Astrocyte (in vitro differentiated cells and primary cell): ENCODE data around the gene TIAM2. TPM values are rescaled to one million over a fixed set of nuclear protein-coding genes. Genes with fewer than 3 reads are reported as not detected.
A peak's percentile ranks its signal among the peaks of the same experiment; 100 is the strongest.

ENCODE experiments used
- DNase-seq: peaks from one replicate; pipeline ENCODE4 v3.0.0-alpha.2; 2010; ENCODE audit warnings: low read depth
- FAIRE-seq: peaks from 2 replicates; lab custom pipeline; 2011; peaks lifted over from hg19 to GRCh38; lab: Jason Lieb, UNC
- H2AFZ ChIP-seq: 2 replicates; pipeline ENCODE4 v1.6.0; 2012; ENCODE audit warnings: low read depth, low read length, inconsistent platforms
- H3K27ac ChIP-seq: 2 replicates; pipeline ENCODE4 v1.5.1; 2011; ENCODE audit warnings: low read depth, low read length, inconsistent platforms
- H3K27me3 ChIP-seq: 2 replicates; pipeline ENCODE4 v1.6.0; 2011; ENCODE audit warnings: low read length, inconsistent platforms; ENCODE audit not compliant: insufficient read depth
- H3K36me3 ChIP-seq: 2 replicates; pipeline ENCODE4 v1.5.1; 2011; ENCODE audit warnings: low read length, inconsistent platforms; ENCODE audit not compliant: insufficient read depth
- H3K4me1 ChIP-seq: 2 replicates; pipeline ENCODE4 v1.5.1; 2011; ENCODE audit warnings: low read length, inconsistent platforms; ENCODE audit not compliant: insufficient read depth
- H3K4me2 ChIP-seq: 2 replicates; pipeline ENCODE4 v1.6.0; 2012; ENCODE audit warnings: low read length, inconsistent platforms
- H3K4me3 ChIP-seq: 2 replicates; pipeline ENCODE4 v1.5.1; 2011; ENCODE audit warnings: low read depth, mild to moderate bottlenecking, low read length, inconsistent platforms; ENCODE audit not compliant: insufficient read depth
- H3K79me2 ChIP-seq: 2 replicates; pipeline ENCODE4 v1.6.0; 2012; ENCODE audit warnings: mild to moderate bottlenecking, low read length, inconsistent platforms; ENCODE audit not compliant: insufficient read depth
- H3K9ac ChIP-seq: 2 replicates; pipeline ENCODE4 v1.6.0; 2012; ENCODE audit warnings: mild to moderate bottlenecking, low read length, inconsistent platforms
- H3K9me3 ChIP-seq: 2 replicates; pipeline ENCODE4 v1.5.1; 2012; ENCODE audit warnings: low read depth, mild to moderate bottlenecking, low read length, inconsistent platforms; ENCODE audit not compliant: insufficient read depth
- H4K20me1 ChIP-seq: 2 replicates; pipeline ENCODE4 v1.6.0; 2012; ENCODE audit warnings: low read length, inconsistent platforms; ENCODE audit not compliant: insufficient read depth
- H3K27ac Mint-ChIP-seq: one replicate; pipeline ENCODE4 v1.8.0; 2021; ENCODE audit warnings: mild to moderate bottlenecking, mixed read lengths; ENCODE audit not compliant: unreplicated experiment
- H3K27me3 Mint-ChIP-seq: one replicate; pipeline ENCODE4 v1.8.0; 2021; ENCODE audit warnings: low read depth, mixed read lengths; ENCODE audit not compliant: unreplicated experiment
- H3K36me3 Mint-ChIP-seq: one replicate; pipeline ENCODE4 v1.8.0; 2021; ENCODE audit warnings: low read depth, mixed read lengths; ENCODE audit not compliant: unreplicated experiment
- H3K4me1 Mint-ChIP-seq: one replicate; pipeline ENCODE4 v1.8.0; 2021; ENCODE audit warnings: low read depth, mixed read lengths; ENCODE audit not compliant: unreplicated experiment
- H3K4me3 Mint-ChIP-seq: one replicate; pipeline ENCODE4 v1.8.0; 2021; ENCODE audit warnings: mild to moderate bottlenecking, moderate library complexity, mixed read lengths; ENCODE audit not compliant: unreplicated experiment
- H3K9me3 Mint-ChIP-seq: one replicate; pipeline ENCODE4 v1.8.0; 2021; ENCODE audit warnings: mild to moderate bottlenecking, mixed read lengths; ENCODE audit not compliant: unreplicated experiment
- EZH2 ChIP-seq: IDR thresholded peaks from 2 replicates; pipeline ENCODE4 v1.6.1; 2012; ENCODE audit warnings: mild to moderate bottlenecking, low read length, inconsistent platforms; ENCODE audit not compliant: insufficient read depth
- total RNA-seq: library from RNA; stranded (reverse); gene quantifications from 2 replicates; pipeline ENCODE4 v1.2.1, GENCODE V29; 2021
- TF ChIP-seq, protein P1 (sequence below): IDR thresholded peaks from 2 replicates; pipeline ENCODE4 v1.5.1; 2011; ENCODE audit warnings: low read depth, mild to moderate bottlenecking, inconsistent platforms, low read length, moderate library complexity; ENCODE audit not compliant: insufficient read depth

Gene TIAM2
- total RNA-seq, 1 donor from 2014 or later: 23.6 TPM

DNA sequence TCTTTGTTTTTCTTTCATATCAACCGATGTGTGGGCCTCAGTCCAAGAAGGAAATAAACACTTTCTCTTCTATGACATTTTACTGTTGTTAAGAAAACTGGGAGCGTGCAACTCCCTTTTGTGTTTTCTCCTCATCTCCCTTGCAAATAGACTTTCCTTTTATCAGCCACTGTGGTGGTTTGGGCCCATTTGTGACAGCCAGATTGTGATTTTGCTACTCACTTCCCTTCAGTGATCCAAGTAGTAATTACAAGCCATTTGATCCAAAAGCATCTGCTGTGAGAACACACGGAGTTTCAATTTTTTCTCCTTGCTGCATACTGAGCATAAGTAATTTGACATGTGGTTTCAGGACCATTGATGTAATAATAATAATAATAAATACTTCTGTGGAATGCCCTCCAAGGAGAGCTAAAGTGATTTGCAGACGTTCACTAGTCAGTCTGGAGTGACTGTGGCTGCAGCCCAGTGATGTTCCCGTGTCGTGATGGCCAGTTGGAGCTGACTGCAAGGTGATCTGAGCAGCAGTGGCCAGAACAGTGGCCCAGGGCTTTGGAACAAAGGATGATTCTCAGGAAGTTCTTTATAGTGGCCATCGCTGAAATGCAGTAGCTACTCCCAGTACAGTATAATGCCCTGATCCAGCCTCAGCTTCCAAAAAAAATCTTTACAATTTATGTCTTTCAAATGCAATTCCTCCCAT, 176.8 kb downstream of the TIAM2 start:
- peak; percentile 85 for DNase-seq
- peak overlapping the region; percentile 78 for H3K4me2 ChIP-seq
- FAIRE-seq: no peak
- H3K27ac ChIP-seq: peak overlapping the region; percentile 81
- no peaks in the 10 kb centered on the region for H3K27me3 ChIP-seq
- Mint-ChIP-seq H3K27ac (peak overlapping the region; percentile 91), H3K27me3 (no peaks in the 10 kb centered on the region), H3K4me1 (peaks cover 34% of the 10 kb centered on the region), H3K36me3 (peaks cover 8% of the 10 kb centered on the region), H3K9me3 (no peaks in the 10 kb centered on the region), H3K4me3 (no peak overlapping the region)
- no peaks in the 10 kb centered on the region for H4K20me1 ChIP-seq
- peaks cover 23% of the 10 kb centered on the region for H3K4me1 ChIP-seq
- H3K4me3 ChIP-seq: peak overlapping the region; percentile 39
- no peak overlapping the region for H2AFZ ChIP-seq
- no peaks in the 10 kb centered on the region for H3K79me2 ChIP-seq
- peak overlapping the region; percentile 63 for H3K9ac ChIP-seq
- no peaks in the 10 kb centered on the region for H3K36me3 ChIP-seq
- no peaks in the 10 kb centered on the region for H3K9me3 ChIP-seq
- no peak for TF ChIP-seq EZH2
- TF ChIP-seq, protein P1, sequence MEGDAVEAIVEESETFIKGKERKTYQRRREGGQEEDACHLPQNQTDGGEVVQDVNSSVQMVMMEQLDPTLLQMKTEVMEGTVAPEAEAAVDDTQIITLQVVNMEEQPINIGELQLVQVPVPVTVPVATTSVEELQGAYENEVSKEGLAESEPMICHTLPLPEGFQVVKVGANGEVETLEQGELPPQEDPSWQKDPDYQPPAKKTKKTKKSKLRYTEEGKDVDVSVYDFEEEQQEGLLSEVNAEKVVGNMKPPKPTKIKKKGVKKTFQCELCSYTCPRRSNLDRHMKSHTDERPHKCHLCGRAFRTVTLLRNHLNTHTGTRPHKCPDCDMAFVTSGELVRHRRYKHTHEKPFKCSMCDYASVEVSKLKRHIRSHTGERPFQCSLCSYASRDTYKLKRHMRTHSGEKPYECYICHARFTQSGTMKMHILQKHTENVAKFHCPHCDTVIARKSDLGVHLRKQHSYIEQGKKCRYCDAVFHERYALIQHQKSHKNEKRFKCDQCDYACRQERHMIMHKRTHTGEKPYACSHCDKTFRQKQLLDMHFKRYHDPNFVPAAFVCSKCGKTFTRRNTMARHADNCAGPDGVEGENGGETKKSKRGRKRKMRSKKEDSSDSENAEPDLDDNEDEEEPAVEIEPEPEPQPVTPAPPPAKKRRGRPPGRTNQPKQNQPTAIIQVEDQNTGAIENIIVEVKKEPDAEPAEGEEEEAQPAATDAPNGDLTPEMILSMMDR: no peak

DNA sequence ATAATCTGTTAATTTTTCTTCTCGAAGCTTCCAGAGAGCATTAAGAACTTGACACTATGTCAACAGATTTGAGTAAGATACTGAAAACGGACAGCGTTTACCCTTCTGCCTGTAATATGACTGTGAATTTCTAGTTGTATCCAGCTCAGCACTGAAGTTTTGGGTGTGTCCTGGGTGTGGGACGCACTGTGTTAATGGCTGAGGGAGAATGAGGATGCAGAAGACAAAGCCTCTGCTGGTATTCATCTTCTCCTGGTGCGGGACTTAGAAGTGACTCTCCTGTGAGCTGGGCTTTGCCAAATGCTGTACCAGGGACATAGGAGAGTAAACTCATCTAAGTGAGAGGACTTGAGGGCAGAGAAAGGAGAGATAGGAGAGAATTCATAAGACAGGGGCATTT, 178.4 kb downstream of the TIAM2 start:
- Histone ChIP-seq H3K27ac (no peak overlapping the region), H2AFZ (no peak overlapping the region), H4K20me1 (no peaks in the 10 kb centered on the region), H3K36me3 (no peaks in the 10 kb centered on the region), H3K9ac (no peak overlapping the region), H3K4me2 (no peak overlapping the region), H3K4me3 (no peak overlapping the region), H3K4me1 (peaks cover 23% of the 10 kb centered on the region), H3K9me3 (no peaks in the 10 kb centered on the region), H3K27me3 (no peaks in the 10 kb centered on the region), H3K79me2 (no peaks in the 10 kb centered on the region)
- DNase-seq: no peak
- H3K9me3 Mint-ChIP-seq: no peaks in the 10 kb centered on the region
- H3K4me3 Mint-ChIP-seq: no peak overlapping the region
- FAIRE-seq: no peak
- no peaks in the 10 kb centered on the region for H3K27me3 Mint-ChIP-seq
- H3K27ac Mint-ChIP-seq: peak overlapping the region; percentile 22
- peaks cover 34% of the 10 kb centered on the region for H3K4me1 Mint-ChIP-seq
- TF ChIP-seq, protein P1: no peak
- no peak for TF ChIP-seq EZH2
- H3K36me3 Mint-ChIP-seq: peaks cover 8% of the 10 kb centered on the region

DNA sequence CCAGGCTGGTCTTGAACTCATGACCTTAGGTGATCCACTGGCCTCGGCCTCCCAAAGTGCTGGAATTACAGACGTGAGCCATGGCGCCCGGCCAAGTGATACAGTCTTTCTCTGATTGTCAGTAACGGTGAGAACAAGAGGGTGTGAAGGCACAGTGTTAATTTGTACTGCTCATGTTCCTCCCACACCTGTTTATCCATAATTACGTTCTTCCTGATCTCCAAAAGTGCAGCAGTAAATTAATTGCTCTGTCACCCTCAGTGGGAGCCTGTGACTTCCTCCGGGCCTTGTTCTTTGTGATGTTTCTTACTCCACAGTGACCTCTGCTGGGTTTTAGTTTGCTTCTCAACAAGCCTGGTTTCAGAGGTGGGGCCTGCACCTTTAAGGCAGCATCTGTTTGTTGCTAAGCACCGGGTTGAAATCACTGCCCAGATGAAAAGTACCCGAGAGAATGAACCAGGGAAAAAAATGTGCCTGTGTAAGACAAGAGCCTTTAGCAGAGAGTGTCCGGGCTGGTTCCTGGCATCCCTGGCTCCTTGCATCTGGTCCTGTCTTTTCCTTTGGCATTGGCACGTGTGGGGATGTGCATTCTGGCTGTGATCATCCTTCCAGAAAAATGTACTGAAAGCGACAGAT, 179.6 kb downstream of the TIAM2 start:
- peak; percentile 69 for DNase-seq
- peak; percentile 43 for FAIRE-seq

More for the DNA sequence above, 179.6 kb downstream of the TIAM2 start:
- no peak overlapping the region for H3K4me2 ChIP-seq
- peak overlapping the region; percentile 27 for H3K9ac ChIP-seq
- no peak overlapping the region for H2AFZ ChIP-seq
- no peaks in the 10 kb centered on the region for H3K9me3 ChIP-seq
- no peak overlapping the region for H3K4me3 ChIP-seq
- H3K4me1 Mint-ChIP-seq: peaks cover 34% of the 10 kb centered on the region
- H3K36me3 Mint-ChIP-seq: peaks cover 10% of the 10 kb centered on the region
- no peaks in the 10 kb centered on the region for H4K20me1 ChIP-seq
- no peak overlapping the region for H3K4me3 Mint-ChIP-seq
- H3K4me1 ChIP-seq: peaks cover 23% of the 10 kb centered on the region
- TF ChIP-seq, protein P1: peak; percentile 86
- TF ChIP-seq EZH2: no peak
- no peaks in the 10 kb centered on the region for H3K27me3 Mint-ChIP-seq
- H3K27ac Mint-ChIP-seq: peak overlapping the region; percentile 23
- no peaks in the 10 kb centered on the region for H3K79me2 ChIP-seq
- H3K27ac ChIP-seq: no peak overlapping the region
- no peaks in the 10 kb centered on the region for H3K36me3 ChIP-seq
- no peaks in the 10 kb centered on the region for H3K9me3 Mint-ChIP-seq
- no peaks in the 10 kb centered on the region for H3K27me3 ChIP-seq
